SK-MEL-5 (cell line): Measurements from ENCODE around the gene PIEZO2. TPM values are rescaled to one million over a fixed set of nuclear protein-coding genes. Genes with fewer than 3 reads are reported as not detected.
"Not testable (repeated sequence)": the region's sequence is repeated elsewhere in the genome, so short reads cannot be mapped to it uniquely, and the experiment has no call there.

Experiments used
- DNase-seq: peaks from one replicate; pipeline ENCODE4 v3.0.0-alpha.2; 2016; ENCODE audit warnings: low read depth, low spot score
- in situ Hi-C: cut with HindIII; loops from 2 replicates; pipeline ENCODE4 v1.10.0; 2016; ENCODE audit warnings: low sequenced_read_pairs, high pct_unique_total_duplicates, low pct_unique_long_range_greater_than_20kb
- total RNA-seq: library from RNA; depleted of rRNA; stranded (reverse); fragments of >200 nt; shearing (Covaris generic); gene quantifications from 2 replicates; pipeline ENCODE4 v1.2.3, GENCODE V29; 2014

The PIEZO2 gene
- total RNA-seq, 1 experiment from 2014 or later, result 0.61 TPM

GRCh38 chr18:10935588-10935987, 213.8 kb downstream of the PIEZO2 start:
- no peak for DNase-seq
- in situ Hi-C loops, result no loop called here

GRCh38 chr18:10933648-10934047, 215.7 kb downstream of the PIEZO2 start:
- in situ Hi-C loops, DNase-seq: not testable (repeated sequence)

GRCh38 chr18:10930076-10930475, 219.3 kb downstream of the PIEZO2 start:
- in situ Hi-C loops, result no loop called here
- no peak for DNase-seq

- no peak for DNase-seq
- in situ Hi-C loops, result no loop called here
Observed at GRCh38 chr18:10928772-10929373, 220.5 kb downstream of the PIEZO2 start.

GRCh38 chr18:10928011-10928771, 221.2 kb downstream of the PIEZO2 start:
- in situ Hi-C loops, result no loop called here
- no peak for DNase-seq

GRCh38 chr18:10927286-10927992, 221.9 kb downstream of the PIEZO2 start:
- in situ Hi-C loops, result no loop called here
- no peak for DNase-seq

- in situ Hi-C loops, result no loop called here
Observed at GRCh38 chr18:10926621-10927161, 222.7 kb downstream of the PIEZO2 start.

GRCh38 chr18:10924290-10924689, 225.1 kb downstream of the PIEZO2 start:
- no peak for DNase-seq
- in situ Hi-C loops, result no loop called here

More at GRCh38 chr18:10926621-10927161, 222.7 kb downstream of the PIEZO2 start:
- DNase-seq, result no peak

GRCh38 chr18:10923551-10924070, 225.8 kb downstream of the PIEZO2 start:
- in situ Hi-C loops, result no loop called here
- no peak for DNase-seq

GRCh38 chr18:10923141-10923540, 226.2 kb downstream of the PIEZO2 start:
- in situ Hi-C loops, result no loop called here
- no peak for DNase-seq

GRCh38 chr18:10922712-10923111, 226.7 kb downstream of the PIEZO2 start:
- DNase-seq, in situ Hi-C loops: not testable (repeated sequence)

- in situ Hi-C loops, DNase-seq: not testable (repeated sequence)
Observed at GRCh38 chr18:10920309-10920708, 229.1 kb downstream of the PIEZO2 start.

GRCh38 chr18:10919851-10920250, 229.5 kb downstream of the PIEZO2 start:
- no peak for DNase-seq
- in situ Hi-C loops, result no loop called here

- no peak for DNase-seq
- in situ Hi-C loops, result no loop called here
Observed at GRCh38 chr18:10916865-10917264, 232.5 kb downstream of the PIEZO2 start.

- DNase-seq, result no peak
- in situ Hi-C loops, result no loop called here
Observed at GRCh38 chr18:10916387-10916786, 233.0 kb downstream of the PIEZO2 start.

GRCh38 chr18:10915748-10916147, 233.6 kb downstream of the PIEZO2 start:
- DNase-seq, in situ Hi-C loops: not testable (repeated sequence)

GRCh38 chr18:10914610-10915009, 234.8 kb downstream of the PIEZO2 start:
- in situ Hi-C loops, DNase-seq: not testable (repeated sequence)

- DNase-seq, result no peak
- in situ Hi-C loops, result no loop called here
Observed at GRCh38 chr18:10913919-10914318, 235.4 kb downstream of the PIEZO2 start.
